ENCODE measurements around the gene ABLIM1. TPM values are rescaled to one million over a fixed set of nuclear protein-coding genes. Genes with fewer than 3 reads are reported as not detected.
A peak's percentile ranks its signal among the peaks of the same experiment; 100 is the strongest.
"Not testable (repeated sequence)": the region's sequence is repeated elsewhere in the genome, so short reads cannot be mapped to it uniquely, and the experiment has no call there.

ABLIM1 gene
- total and polyA plus RNA-seq, 10 donors, result 11.0 to 59.4 (median 38.7) TPM

DNA sequence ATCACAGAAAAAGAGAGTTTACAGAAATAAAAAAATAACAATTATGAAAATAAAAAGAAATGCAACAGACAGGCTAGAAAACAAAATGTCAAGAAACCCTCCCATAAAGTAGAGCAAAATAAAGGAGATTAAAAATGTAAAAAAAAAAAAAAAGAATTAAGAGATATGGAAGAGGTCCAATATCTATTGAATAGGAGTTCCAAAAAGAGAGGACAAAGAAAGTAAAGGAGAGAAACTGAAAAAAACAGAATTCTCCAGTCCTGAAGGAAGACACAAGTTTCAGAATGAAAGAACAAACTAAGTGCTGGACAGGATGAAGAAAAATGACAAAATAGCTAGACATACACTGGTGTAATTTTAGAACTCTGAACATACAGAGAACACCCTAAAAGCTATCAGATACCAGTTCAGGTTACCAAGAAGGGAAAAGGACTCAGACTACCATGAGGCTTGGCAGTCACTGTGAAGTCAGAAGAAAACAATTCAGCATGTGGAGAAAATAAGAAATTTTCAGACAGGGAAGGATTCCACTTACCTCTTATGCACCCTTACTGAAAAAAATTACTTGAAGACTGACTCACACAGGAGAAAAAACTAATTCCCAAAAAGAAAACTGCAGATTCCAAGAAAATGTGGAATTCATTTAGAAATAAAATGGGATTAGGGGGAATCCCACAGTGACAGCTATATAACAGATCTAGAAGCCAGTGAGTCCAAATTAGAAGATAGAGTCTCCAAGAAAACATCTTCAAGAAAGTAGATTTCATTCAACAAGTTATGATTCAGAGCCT is 40.4 kb upstream of the ABLIM1 start:
- intact Hi-C loops (cut with DNase I; ENCODE audit: low total_unique reads), result loop anchor here (5.0 kb wide), 1 partner anchor 226 kb away; no protein-coding TSS in a partner anchor
- Histone ChIP-seq H3K9me3 (no peaks in the 10 kb centered on the region), H3K27ac (no peak overlapping the region), H3K27me3 (replicated peaks in 1 of 7) (peaks cover 0 to 8% (median 0%) of the 10 kb centered on the region in 7 donors), H3K4me3 (no peak overlapping the region), H3K4me1 (peaks cover 0 to 12% (median 0%) of the 10 kb centered on the region in 6 donors), H3K36me3 (no peaks in the 10 kb centered on the region)
- no peak for DNase-seq
- TF ChIP-seq, protein P1, sequence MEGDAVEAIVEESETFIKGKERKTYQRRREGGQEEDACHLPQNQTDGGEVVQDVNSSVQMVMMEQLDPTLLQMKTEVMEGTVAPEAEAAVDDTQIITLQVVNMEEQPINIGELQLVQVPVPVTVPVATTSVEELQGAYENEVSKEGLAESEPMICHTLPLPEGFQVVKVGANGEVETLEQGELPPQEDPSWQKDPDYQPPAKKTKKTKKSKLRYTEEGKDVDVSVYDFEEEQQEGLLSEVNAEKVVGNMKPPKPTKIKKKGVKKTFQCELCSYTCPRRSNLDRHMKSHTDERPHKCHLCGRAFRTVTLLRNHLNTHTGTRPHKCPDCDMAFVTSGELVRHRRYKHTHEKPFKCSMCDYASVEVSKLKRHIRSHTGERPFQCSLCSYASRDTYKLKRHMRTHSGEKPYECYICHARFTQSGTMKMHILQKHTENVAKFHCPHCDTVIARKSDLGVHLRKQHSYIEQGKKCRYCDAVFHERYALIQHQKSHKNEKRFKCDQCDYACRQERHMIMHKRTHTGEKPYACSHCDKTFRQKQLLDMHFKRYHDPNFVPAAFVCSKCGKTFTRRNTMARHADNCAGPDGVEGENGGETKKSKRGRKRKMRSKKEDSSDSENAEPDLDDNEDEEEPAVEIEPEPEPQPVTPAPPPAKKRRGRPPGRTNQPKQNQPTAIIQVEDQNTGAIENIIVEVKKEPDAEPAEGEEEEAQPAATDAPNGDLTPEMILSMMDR (IDR thresholded peaks at IDR 0.05 in 8 of 11, conservative IDR thresholded peaks at IDR 0.05 in 3 of 11), result no peak
- TF ChIP-seq POLR2A (IDR thresholded peaks at IDR 0.05) (no peak), POLR2AphosphoS5 (IDR thresholded peaks at IDR 0.05) (no peak)

DNA sequence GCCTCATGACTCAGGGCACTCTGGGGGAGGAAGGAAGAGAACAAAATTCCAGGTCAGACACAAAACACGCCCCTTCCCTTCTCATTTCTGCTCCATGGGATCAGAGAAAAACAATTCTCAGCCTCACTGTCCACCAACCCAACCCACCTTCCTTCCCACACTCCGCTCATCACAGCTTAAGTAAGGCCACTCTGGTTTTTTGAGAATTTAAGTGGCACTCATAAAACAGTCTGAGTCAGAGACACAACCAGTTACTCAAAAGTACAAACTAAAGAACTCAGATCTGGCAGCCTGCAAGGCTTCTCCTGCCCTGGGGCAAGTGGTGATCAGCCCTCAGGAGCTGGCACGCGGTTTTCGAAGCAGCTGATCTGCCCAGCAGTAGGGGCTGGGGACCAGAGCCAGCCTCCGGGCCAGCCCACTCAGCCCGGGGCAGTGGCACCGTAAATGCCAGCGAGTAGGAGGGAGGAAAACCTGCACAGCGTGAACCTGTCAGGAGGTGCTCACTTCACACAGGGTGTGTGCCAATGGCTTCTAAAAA is 39.1 kb upstream of the ABLIM1 start:
- 86 to 92% (median 89%) methylated on average over 10 of the region's 10 CpGs for WGBS, 5 donors
- H3K27ac ChIP-seq, result no peak overlapping the region

DNA sequence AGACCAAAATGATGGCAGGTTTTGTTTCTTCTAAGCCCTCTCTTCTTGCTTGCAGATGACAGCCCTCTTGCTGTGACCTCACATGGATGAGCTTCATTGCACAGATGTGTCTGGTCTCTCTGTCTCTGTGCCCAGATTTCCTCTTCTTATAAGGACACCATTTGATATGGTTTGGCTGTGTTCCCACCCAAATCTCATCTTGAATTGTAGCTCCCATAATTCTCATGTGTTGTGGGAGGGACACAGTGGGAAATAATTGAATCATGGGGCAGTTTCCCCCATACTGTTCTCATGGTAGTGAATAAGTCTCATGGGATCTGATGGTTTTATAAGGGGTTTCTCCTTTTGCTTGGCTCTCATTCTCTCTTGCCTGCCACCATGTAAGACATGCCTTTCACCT is 38.2 kb upstream of the ABLIM1 start:
- H3K36me3 ChIP-seq; H3K27me3 ChIP-seq (replicated peaks in 1 of 7); DNase-seq; H3K4me3 ChIP-seq; H3K27ac ChIP-seq; H3K9me3 ChIP-seq: not testable (repeated sequence)
- peaks cover 0 to 12% (median 0%) of the 10 kb centered on the region in 6 donors for H3K4me1 ChIP-seq
- intact Hi-C loops (cut with DNase I; ENCODE audit: low total_unique reads), result loop anchor here (5.0 kb wide), 1 partner anchor 224 kb away; no protein-coding TSS in a partner anchor

More for the DNA sequence above, 39.1 kb upstream of the ABLIM1 start:
- Histone ChIP-seq H3K36me3 (no peaks in the 10 kb centered on the region), H3K9me3 (no peaks in the 10 kb centered on the region), H3K27me3 (replicated peaks in 1 of 7) (peaks cover 0 to 8% (median 0%) of the 10 kb centered on the region in 7 donors), H3K4me1 (peaks cover 0 to 12% (median 0%) of the 10 kb centered on the region in 6 donors), H3K4me3 (no peak overlapping the region)
- intact Hi-C loops (cut with DNase I; ENCODE audit: low total_unique reads), result loop anchor here (5.0 kb wide), 1 partner anchor 225 kb away; no protein-coding TSS in a partner anchor
- no peak for DNase-seq
- TF ChIP-seq POLR2AphosphoS5 (IDR thresholded peaks at IDR 0.05), result no peak
- TF ChIP-seq, protein P1 (IDR thresholded peaks at IDR 0.05 in 8 of 11, conservative IDR thresholded peaks at IDR 0.05 in 3 of 11), result no peak
- no peak for TF ChIP-seq POLR2A (IDR thresholded peaks at IDR 0.05)

DNA sequence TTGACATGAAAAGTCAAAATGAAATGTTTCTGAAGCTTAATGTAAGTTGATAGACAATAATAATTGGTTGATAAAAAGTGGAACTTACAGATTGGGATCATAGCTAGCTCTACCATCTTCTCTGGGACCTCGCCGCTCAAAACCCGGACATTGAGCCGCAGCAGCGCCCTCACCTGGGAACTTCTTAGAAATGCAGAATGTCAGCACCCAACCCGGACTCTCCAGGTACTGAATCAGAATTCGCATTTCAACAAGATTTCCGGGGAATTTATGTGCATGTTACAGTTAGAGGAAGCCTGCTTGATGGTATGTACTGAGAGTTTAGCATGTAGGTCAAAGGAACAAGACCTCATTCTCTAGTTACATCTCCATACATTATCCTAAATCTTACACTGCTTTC is 36.7 kb upstream of the ABLIM1 start:
- peaks cover 0 to 8% (median 0%) of the 10 kb centered on the region in 7 donors for H3K27me3 ChIP-seq (replicated peaks in 1 of 7)
- intact Hi-C loops (cut with DNase I; ENCODE audit: low total_unique reads), result loop anchor here (5.0 kb wide), 1 partner anchor 222 kb away; no protein-coding TSS in a partner anchor
- no peak overlapping the region for H3K4me3 ChIP-seq
- no peaks in the 10 kb centered on the region for H3K9me3 ChIP-seq
- no peak for DNase-seq
- H3K4me1 ChIP-seq, result peaks cover 0 to 12% (median 0%) of the 10 kb centered on the region in 6 donors
- TF ChIP-seq POLR2A (IDR thresholded peaks at IDR 0.05), result no peak
- no peak for TF ChIP-seq POLR2AphosphoS5 (IDR thresholded peaks at IDR 0.05)
- TF ChIP-seq, protein P1 (IDR thresholded peaks at IDR 0.05 in 8 of 11, conservative IDR thresholded peaks at IDR 0.05 in 3 of 11), result peak in 6 of 11 experiments; percentile 25 to 58 (median 42)
- H3K27ac ChIP-seq, result no peak overlapping the region
- WGBS, 5 donors, result 63 to 74% (median 73%) methylated on average over 8 of the region's 8 CpGs
- no peaks in the 10 kb centered on the region for H3K36me3 ChIP-seq
